M059J (cell line): ENCODE measurements around the gene REXO1. TPM values are rescaled to one million over a fixed set of nuclear protein-coding genes. Genes with fewer than 3 reads are reported as not detected.

Experiments
- DNase-seq: peaks from one replicate; pipeline ENCODE4 v3.0.0-alpha.2; 2012; ENCODE audit warnings: low read depth
- total RNA-seq: library from RNA; depleted of rRNA; stranded (reverse); fragments of >200 nt; shearing (Covaris generic); gene quantifications from 2 replicates; pipeline ENCODE4 v1.2.3, GENCODE V29; 2014; rRNA removed

The REXO1 gene
- total RNA-seq, 1 experiment from 2014 or later: 13.8 TPM

- DNase-seq: no peak
These were observed 81.4 kb downstream of the REXO1 start for GRCh38 chr19:1766800-1767352.

GRCh38 chr19:1765904-1766799 lies 82.1 kb downstream of the REXO1 start:
- DNase-seq: no peak

Other genes starting within 250 kb of the REXO1 start
- 87.1 and 105 TPM in 2 replicates for gene UQCR11, start 243.0 kb downstream of the REXO1 start, total RNA-seq
- gene TCF3, start 195.9 kb downstream of the REXO1 start, total RNA-seq: 38.1 and 90.7 TPM in 2 replicates
- gene ONECUT3, start 95.0 kb downstream of the REXO1 start, total RNA-seq: not detected in 2 replicates
- 5.8 and 6.4 TPM in 2 replicates for gene ATP8B3, start 36.2 kb downstream of the REXO1 start, total RNA-seq
- gene KLF16, start 15.1 kb upstream of the REXO1 start, total RNA-seq: 1.2 and 8.4 TPM in 2 replicates
- gene ABHD17A, start 37.0 kb upstream of the REXO1 start, total RNA-seq: 59.0 and 94.1 TPM in 2 replicates
- gene ADAT3, start 56.9 kb upstream of the REXO1 start, total RNA-seq: 1.0 and 6.7 TPM in 2 replicates
- gene SCAMP4, start 56.9 kb upstream of the REXO1 start, total RNA-seq: 75.5 and 98.0 TPM in 2 replicates
- 50.1 and 70.7 TPM in 2 replicates for gene CSNK1G2, start 92.7 kb upstream of the REXO1 start, total RNA-seq
- 32.4 and 63.3 TPM in 2 replicates for gene BTBD2, start 167.2 kb upstream of the REXO1 start, total RNA-seq
- gene MKNK2, start 202.8 kb upstream of the REXO1 start, total RNA-seq: 60.0 and 80.9 TPM in 2 replicates
- 9.6 and 19.1 TPM in 2 replicates for gene MOB3A, start 247.8 kb upstream of the REXO1 start, total RNA-seq
- 0.15 TPM in 1 of 2 replicates, not detected in the other for gene IZUMO4, start 248.4 kb upstream of the REXO1 start, total RNA-seq